Stimulated activated CD4-positive, alpha-beta T cell treated with anti-CD3 and anti-CD28 coated beads, Interleukin-1b, Interleukin-23, amount 100 ng/mL, for 4 hours (primary cell): Measurements from ENCODE around the gene NSMCE1.
A peak's percentile ranks its signal among the peaks of the same experiment; 100 is the strongest.

Source experiments
- DNase-seq, 2 donors: peaks; one replicate each; pipeline ENCODE4 v3.0.0-alpha.2; 2020; ENCODE audit warnings: low read depth in 2 of 2

NSMCE1 gene

DNA sequence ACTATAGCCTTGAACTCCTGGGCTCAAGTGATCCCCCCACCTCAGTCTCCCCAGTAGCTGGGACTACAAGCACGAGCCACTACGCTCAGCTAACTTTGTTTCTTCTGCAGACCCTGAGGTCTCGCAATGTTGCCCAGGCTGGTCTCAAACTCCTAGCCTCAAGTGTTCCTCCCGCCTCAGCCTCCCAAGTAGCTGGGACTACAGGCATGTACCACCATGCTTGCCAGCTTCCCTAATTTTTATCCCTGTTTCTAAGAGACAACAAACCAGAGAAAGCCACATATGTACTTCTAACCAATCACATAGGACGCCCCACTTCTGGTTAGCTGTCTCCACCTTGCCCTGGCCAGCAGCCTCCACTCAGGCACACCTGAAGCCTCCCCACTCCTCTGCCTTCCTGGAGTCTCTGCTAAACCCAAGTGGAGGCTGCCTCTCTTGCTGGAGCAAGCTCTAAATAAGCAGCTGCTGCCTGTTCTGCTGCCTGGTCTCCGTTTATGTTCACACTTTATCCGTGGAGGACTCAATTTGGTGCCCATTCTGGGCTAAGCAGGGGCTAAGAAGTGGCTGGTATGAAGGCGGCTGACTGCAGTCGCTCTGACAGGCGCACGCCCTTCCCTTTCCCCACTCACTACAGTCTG is 24.7 kb downstream of the NSMCE1 start:
- no peak for DNase-seq

DNA sequence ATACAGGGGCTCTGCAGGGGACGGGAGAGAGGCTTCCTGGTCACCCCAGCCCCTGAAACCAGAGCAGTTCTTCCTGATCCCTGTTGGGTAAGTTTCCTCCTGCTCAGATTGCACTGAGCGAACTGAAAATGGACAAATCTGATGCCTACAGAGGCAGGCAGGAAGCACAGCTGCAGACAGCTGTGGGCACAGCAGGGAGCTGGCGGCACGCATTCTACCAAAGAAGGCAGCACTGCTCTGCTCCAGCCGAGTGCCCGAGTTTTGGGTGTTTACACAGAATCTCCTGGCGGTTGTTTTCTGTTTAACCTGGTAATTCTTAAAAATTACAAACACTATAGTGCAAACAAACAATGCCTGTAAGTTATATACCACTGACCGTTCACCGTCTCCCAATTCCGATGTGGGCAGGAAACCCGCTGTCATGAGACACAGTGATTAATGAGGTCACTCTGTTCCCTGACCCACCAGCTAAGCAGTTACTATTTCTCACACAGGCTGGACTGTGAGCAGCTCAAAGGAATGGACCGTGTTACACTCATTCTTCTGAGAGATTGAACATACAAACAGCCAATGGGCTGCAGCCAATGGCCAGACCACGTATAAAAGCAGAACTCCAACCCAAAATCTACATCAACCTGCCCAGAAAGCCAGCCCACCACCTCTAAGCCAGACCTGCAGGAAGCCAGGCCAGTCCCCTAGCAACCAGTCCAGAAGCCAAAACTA is 25.5 kb downstream of the NSMCE1 start:
- DNase-seq = no peak

GRCh38 chr16:27242398-27242797 is 26.2 kb downstream of the NSMCE1 start:
- DNase-seq = no peak

- no peak for DNase-seq
Measured at GRCh38 chr16:27241658-27242057, 26.9 kb downstream of the NSMCE1 start.

GRCh38 chr16:27240948-27241531 is 27.5 kb downstream of the NSMCE1 start:
- no peak for DNase-seq

GRCh38 chr16:27239906-27240655 is 28.5 kb downstream of the NSMCE1 start:
- DNase-seq = no peak

DNA sequence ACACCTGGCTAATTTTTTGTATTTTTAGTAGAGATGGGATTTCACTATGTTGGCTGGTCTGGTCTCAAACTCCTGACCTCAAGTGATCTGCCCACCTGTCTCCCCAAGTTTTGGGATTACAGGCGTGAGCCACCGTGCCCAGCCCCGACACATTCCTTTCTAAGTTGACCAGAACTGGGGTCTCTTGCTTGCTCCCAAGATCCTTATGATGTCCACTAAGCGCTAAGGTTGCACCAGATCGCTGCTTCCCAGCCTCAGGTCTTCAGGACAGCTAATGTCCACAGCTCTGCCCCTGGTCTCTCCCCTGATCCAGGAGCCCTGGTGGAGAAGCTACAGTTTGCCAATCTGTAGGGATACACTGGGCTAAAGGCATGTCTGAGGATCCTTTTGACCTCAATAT is 29.5 kb downstream of the NSMCE1 start:
- no peak for DNase-seq

DNA sequence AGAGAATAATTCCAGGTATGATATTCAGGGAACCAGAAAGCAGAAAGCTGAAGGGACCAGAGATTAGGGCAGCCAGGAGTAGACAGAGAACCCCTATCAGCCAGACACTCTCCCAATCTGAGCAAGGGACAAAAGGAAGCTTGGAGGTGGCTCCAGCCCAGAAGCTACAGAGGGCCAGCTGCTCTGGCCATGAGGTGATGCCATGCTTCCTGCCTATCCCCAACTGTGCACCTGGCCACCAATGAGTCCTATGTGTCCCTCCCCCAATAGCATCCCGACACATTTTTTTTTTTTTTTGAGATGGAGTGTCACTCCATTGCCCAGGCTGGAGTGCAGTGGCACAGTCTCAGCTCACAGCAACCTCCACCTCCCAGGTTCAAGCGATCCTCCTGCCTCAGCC is 30.0 kb downstream of the NSMCE1 start:
- no peak for DNase-seq

GRCh38 chr16:27238016-27238587 is 30.5 kb downstream of the NSMCE1 start:
- DNase-seq = peak in 1 of 2 donors; percentile 28

DNA sequence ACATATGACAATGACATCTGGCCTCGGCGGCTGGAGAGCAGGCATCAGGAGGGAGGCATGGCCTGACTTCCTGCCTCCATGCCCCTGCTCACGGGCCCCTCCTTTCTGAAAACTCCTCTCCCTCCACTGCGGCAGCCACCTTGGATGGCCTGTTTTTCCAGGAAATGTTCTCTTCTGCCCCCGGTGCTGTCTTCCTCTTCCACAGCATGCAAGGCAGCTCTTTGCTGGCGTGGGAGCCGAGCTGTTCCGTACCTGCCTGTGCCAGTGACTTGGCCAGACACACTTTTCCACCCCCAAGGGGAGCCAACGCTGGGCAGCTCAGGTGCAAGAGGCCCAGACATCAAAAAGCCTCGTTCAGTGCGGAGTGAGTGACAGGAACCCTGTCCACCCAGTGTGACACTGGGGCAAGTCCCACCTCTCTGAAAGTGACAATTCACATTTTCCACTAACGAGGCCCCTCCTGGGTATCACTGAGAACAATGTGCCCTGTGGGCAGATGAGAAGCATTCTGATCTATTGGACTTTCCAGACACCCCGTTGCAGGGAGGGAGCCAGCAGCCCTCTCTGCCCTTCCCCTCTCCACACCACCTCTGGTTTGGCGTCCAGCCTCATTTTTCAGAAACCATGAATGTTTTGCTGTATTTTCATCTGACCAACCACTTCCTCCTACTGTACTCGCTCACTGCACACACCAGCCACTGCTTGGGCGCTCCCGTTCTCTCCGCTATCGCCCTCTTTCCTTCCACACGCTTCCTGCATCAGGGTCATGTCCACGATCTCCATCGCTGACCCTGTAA is 31.2 kb downstream of the NSMCE1 start:
- DNase-seq = peak; percentile 60 to 70

GRCh38 chr16:27236635-27237218 is 31.8 kb downstream of the NSMCE1 start:
- no peak for DNase-seq

DNA sequence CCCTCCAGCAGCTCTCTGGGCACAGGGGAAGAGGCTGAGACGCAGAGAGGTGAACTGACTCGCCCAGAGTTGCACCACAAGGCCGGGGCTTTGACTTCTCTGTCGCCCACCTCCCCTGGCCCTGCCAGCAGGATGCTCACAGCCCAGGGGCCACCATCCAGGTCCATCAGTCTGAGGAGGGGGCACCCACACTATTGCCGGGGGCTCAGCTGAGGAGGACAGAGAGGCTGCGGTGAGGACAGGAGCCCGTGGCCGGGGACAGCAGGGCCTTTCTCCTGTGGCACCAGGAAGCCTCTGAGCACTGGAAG is 32.7 kb downstream of the NSMCE1 start:
- no peak for DNase-seq

GRCh38 chr16:27235055-27235937 is 33.3 kb downstream of the NSMCE1 start:
- peak; percentile 49 to 62 for DNase-seq

GRCh38 chr16:27234603-27235002 is 34.0 kb downstream of the NSMCE1 start:
- no peak for DNase-seq

DNA sequence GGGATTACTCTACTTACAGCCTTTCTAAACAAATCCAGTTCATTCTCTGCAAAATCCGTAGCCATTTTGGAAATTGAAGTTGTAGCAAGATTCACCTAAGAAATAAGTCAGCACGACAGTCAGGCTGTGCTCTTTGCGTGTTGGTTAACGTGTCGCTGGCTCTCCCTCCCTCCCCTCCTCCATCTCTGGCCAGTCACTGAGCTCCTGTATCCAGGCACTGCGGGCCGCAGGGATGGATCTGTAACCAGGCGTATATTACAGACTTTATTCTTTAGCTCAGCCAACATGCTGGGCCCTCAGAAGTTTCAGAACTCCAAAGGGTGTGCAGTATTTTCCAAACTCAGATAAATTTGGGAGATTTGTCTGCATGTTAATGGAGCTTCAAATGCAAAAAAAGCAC is 34.4 kb downstream of the NSMCE1 start:
- no peak for DNase-seq

DNA sequence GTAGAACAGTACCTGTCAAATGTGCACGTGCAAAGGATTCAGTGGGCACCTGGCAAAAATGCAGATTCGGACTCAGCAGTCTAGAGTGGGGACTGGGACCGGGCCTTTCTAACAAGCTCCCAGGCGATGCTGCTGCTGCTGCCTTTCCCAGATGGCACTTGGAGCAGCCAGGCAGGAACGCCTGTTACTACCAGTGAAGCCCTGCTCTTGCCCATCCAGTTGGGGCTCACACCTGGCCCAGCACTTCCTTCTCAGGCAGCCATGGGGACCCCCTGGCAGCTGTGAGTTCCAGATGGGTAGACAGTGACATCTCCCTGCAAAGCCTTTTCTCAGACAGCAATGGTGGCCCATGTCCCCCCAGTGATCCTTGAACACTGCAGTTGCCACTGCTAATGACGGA is 34.8 kb downstream of the NSMCE1 start:
- no peak for DNase-seq

DNA sequence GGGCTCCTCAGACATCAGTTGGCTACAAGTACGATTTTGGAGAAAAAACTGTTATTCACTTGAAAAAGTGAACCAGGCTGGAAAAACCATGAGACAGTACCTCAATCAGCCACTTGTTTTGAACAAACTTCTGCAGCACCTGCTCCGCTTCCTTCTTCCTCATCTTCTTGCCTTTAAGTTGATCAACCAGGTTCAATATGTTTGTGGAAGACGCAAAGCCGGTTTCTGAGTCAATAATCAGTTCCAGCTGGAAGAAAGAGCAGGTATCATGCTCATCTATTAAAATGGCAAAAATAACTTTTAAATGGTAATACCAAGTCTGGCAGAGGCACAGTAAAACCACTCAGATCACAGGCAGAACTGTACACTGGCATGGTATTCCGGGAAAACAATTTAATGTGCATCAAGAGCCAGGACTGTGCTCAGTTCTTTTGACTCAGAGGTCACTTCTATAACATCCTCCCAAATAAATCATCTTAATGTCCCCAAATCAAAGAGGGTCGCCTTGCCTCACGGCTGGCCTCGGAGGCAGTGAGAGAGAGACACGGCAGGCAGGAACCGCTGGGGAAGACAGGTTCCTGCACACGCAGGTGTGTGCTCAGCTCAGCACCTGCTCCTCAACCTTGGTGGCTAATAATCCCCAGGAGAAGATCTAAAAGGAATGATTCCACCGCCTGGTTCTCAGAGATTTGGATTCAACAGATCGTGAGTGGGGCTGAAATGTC is 35.5 kb downstream of the NSMCE1 start:
- no peak for DNase-seq

DNA sequence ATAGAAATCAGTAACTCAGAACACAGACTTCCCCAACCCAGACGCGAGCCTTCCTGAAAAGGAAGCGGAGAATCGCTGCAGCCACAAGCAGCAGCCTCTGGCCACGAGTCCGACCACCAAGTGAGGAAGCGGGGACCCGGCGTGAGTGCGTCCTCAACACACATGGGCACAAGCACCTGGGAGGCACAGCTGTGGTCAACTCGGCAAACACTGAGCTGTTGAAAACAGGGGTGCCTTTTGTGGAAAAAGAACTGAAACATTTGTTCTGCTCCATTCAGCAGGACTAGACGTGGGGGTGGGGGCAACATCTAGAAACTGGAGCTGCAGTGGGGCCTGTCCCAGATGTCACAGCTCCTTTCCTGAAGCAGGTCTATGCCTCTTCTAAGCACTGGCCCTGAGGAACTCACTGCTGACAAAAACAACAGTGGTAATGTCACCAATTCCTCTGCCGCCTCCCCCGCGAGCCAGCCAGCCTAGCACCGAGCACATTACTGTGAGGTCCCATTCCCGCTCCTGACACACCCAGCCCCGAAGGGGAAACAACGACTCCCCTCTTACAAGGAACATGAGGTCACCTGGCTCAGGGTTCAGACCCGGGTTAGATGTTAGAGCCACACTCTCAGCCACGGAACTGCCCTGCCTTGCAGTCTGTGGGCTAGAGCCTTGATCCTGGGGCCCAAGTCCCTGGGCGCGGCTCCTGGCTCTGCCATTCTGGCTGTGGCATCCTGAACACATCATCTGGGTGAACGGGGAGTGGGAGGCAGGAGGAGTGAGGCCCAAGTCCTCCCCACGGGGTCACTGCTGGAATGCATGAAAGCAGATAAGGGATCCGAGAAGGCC is 36.3 kb downstream of the NSMCE1 start:
- DNase-seq = no peak

DNA sequence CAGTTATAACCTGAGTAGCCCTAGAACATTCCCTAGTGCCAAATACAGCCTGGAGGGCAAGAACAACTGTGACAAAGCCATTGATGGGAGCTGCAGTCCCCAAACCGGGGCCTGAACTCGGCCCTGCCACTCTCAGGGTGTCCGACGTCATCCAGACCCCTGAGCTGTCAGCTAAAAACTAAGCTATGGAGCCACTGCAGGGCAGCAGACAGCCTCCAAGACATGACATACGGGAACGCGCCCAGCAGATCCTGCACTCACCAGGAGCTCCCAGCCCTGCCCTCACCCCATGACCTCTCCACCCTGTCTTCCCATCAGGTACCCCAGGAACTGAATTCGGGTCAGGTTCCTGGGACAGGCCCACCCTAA is 36.9 kb downstream of the NSMCE1 start:
- DNase-seq = no peak
